HL-60/S4 treated with retinoic acid at 250 ng/mL for 4 days and 3 days (cell line): ENCODE results near the gene TRMT2A.

Experiments used
- in situ Hi-C: fragments of 300-500 bp; cut with MboI; formaldehyde crosslinking; loops from 2 replicates; pipeline ENCODE4 v1.7.0; 2022; ENCODE audit warnings: low sequenced_read_pairs

TRMT2A gene

DNA sequence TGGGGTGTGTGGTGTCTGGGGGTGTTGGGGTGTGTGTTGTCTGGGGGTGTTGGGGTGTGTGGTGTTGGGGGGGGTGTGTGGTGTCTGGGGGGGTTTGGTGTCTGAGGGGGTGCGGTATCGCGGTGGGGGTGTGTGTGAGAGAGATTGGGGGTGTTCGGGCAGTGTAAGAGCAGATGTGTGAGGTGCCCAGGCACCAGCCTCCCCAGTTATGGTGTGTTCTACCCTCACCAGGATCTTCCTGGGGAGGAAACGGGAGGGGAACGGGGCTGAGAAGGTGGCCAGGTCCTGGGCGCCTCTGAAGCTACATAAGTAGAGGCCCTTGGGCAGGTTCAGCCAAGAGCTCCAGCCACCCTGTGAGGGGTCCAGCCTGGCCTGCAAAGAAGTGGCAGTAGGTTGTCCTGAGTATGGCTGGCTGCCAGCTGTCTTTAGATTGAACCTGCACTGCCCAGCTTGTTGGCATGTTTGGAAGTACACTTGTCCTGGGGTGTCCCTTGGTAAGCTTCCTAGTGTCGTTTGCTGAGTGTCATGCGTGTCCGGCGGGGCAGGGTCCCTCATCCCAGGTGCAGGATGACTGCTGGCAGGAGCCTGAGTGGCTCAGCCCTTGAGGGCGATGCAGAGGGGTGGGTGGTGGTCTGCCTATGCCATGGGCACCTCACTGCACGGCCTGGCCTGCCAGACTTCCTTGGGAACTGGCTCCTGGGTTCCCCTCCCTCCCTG is 6.5 kb upstream of the TRMT2A start:
- in situ Hi-C loops, result no loop called here

DNA sequence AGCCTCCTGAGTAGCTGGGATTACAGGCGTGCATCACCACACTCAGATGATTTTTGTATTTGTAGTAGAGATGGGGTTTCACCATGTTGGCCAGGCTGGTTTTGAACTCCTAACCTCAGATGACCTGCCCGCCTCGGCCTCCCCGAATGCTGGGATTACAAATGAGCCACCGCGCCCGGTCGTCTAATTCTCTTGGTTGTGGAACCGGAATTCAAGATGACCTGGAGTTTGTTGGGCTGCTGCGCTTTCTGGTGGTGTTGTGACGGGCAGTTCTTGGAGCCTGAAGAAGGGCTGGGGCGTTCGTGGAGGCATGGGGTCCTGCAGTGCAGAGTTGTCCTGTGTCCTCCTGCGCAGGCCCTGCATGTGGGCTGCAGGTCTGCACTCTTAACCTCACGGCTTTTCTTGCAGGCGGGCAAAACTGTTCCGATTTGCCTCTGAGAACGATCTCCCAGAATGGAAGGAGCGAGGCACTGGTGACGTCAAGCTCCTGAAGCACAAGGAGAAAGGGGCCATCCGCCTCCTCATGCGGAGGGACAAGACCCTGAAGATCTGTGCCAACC is 4.9 kb upstream of the TRMT2A start:
- in situ Hi-C loops, result no loop called here

DNA sequence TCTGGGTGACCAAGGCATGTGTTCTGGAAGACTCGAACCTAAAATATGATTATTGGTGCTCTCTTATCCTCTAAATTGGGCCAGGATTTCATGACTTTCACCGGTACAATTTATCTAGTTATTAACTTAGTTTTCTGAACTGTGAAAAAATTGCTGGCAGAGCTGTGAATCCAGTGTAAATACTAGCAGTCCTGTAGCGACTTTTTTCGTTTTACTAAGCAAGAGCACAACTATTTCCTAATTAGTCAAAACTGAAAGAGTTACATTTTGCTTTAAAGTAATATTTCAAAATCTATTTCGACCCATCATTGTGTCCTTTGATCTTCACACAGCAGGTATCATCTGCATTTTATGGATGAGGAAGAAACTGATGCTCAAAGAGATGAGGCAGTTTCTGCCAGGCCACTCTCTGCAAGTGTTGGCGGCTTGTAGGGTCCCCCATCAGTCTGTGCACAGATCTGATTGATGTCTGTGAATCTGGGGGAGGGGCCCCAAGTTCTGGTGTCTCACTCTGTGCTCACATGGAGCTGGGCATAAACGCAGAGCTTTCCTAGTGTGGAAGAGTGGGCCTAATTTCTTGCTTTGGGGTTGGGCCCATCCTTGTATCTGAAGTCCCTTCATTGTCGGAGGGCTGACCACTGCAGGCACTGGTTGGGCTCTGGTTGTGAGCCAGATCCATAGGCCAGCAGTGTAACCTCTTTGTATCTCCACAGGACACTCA is 1.4 kb upstream of the TRMT2A start:
- in situ Hi-C loops, result no loop called here

DNA sequence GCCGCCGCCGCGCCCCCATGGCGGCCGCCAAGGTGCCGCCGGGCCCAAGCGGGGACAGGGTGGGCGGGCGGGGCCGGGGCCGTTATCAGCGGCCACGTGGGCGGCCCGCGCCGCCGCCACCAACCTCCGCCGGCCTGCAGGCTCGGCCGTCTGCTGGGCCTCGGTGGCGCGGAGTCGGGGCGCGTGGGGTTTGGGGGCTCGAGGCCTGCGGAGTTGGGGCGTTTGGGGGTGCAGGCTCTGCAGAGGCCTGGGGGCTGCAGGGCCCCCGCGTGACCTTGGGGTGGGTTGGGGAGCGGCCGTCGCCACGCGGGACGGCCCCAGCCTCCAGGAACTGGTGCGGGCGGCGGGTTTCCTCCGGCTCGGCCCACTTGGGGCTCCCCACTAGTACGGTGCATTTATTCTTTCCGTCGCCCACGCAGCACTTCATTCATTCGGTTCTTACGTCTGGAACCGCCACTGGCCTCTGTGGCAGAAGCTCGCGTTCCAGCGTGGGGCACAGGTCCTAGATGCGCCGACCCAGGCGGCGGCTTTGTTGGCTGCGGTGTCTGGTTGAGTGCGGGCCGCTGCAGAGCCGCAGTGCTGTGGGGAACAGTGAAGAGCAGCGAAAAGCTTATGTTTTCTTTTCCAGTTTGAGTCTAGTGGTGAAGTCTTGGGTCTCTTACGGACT is 740 bp upstream of the TRMT2A start:
- in situ Hi-C loops, result no loop called here

GRCh38 chr22:20116376-20116950 is 563 bp downstream of the TRMT2A start:
- in situ Hi-C loops, result no loop called here

GRCh38 chr22:20115691-20116375 is 1.2 kb downstream of the TRMT2A start, which contains the start of gene RANBP1:
Gene RANBP1 (plus strand): TSS chr22:20116104. CDS start chr22:20116185, 81 bp downstream.
- in situ Hi-C loops, result no loop called here

GRCh38 chr22:20114506-20115475 is 2.2 kb downstream of the TRMT2A start:
- in situ Hi-C loops, result no loop called here

GRCh38 chr22:20113551-20114310 is 3.3 kb downstream of the TRMT2A start:
- in situ Hi-C loops, result no loop called here

- in situ Hi-C loops, result no loop called here
Measured at GRCh38 chr22:20112623-20113511, 4.2 kb downstream of the TRMT2A start.

DNA sequence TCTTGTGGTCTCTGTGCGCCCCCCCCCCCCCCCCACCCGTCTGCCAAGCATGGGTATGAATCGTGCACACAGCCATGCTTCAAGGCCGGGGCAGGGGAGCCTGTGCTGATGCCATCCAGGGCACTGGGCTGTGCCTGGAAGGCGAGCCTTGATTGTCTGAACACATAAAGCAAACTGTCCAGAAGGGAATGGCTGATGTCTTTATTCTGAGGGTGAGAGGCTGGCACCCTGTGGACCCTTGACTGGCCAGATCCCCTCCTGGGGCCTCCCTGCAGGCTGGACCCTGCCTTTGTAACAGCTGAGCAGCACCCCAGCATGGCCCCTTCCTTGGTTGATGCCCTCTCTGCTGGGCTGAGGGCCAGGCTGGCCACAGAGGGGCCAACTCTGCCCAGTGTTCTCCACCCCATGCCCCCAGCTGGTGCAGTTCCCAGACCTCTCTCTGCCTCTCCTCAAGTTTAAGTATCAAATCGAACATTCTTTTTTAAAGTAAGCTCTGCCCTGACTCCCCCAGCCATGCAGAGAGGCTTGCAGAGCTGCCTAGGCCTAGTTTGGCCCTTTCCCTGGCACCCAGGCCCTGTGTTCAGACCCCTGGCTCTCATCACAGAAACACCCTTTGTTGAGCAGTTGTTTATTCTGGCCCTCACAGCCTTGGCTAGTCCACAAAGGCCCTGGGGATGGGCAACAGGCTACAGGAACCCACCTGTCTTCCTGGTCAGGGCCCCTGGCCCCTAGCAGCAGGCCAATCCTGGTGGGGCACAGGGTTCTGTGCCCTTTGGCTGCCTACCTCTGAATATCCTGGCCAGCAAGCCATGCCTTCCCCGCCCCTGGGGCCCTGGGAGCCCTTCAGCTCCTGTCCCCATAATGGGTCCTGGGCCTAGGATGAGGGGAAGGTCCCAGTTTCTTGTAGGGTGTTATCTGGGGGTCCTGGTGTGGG is 5.1 kb downstream of the TRMT2A start:
- in situ Hi-C loops, result no loop called here

DNA sequence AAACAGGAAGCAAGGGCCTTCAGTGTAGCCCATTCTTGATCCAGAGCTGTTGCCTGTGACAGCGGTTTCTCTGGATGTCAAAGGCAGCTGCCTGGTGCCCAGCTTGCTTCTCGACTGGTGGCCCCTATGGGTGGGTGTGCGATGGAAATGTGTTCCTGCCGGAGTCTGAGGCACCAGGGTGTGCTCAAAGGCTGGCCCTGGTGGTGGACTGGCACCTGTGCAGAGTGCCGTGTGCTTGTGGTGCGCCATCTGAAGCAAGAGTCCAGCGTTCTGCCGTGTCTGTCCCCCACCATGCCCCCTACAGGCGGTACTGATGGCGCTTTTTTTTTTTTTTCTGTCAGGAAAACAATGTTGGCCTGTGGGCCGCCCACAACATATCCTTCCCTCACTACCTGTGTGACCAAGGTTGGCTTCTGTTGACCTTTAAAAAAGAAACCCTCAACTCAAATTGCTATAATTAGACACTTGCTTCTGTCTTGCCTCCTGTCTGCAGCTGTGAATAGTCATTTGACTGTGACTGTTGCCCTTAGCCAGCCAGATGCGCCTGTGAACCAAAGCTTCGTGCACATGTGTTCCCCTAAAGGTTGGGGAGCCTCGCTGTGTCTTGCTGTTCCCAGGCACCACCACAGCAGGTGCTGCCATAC is 5.9 kb downstream of the TRMT2A start:
- in situ Hi-C loops, result no loop called here

DNA sequence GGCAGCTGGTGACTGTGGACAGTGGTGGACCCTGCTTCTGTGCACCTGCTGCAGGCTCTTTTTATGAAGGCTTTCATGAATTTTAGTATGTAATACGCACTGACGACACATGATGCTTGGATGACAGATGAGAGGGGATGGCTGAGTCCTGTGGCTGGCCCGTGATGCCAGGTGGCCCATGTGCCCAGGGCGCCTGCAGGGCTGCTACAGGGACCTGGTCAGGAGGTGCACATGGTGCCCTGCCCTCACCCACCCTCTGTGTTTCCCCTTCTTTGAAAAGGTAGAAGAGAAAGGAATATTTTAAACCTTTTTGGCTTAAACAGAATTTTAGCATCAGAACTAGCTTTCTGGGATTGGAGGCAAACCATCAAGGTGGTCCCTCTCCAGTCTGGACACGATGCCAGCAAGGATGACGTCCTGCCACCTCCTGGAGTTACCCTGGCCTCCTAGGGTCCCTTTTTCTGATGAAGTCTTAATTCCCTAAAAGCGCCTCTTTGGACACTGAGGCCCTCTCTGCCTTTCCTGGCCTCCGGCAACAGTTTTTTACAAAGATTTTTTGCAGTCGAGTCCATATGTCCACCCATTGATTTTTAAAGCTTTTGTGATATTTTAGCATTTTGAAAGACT is 6.6 kb downstream of the TRMT2A start:
- in situ Hi-C loops, result no loop called here

GRCh38 chr22:20109411-20110358 is 7.3 kb downstream of the TRMT2A start:
- in situ Hi-C loops, result no loop called here

- in situ Hi-C loops, result no loop called here
Measured at GRCh38 chr22:20108757-20109230, 8.2 kb downstream of the TRMT2A start.
